K562 (cell line): ENCODE data around the gene TMEM255A. TPM values are rescaled to one million over a fixed set of nuclear protein-coding genes. Genes with fewer than 3 reads are reported as not detected.

ENCODE experiments used
- AFF4 ChIP-seq: sonication (generic); formaldehyde crosslinking; IDR thresholded peaks from 2 replicates; pipeline ENCODE4 v1.8.0; 2023; ENCODE audit warnings: mild to moderate bottlenecking, missing genetic modification reagents
- CBFA2T2 ChIP-seq: fragments of 450-650 bp; conservative IDR thresholded peaks from 2 replicates; pipeline ENCODE4 v1.6.1; 2017; ENCODE audit warnings: mild to moderate bottlenecking
- CREB3L1 ChIP-seq: fragments of 450-650 bp; IDR thresholded peaks from 2 replicates; pipeline ENCODE4 v1.6.1; 2014; ENCODE audit warnings: low read depth, mild to moderate bottlenecking, moderate library complexity, borderline replicate concordance
- CREM ChIP-seq: IDR thresholded peaks from 2 replicates; pipeline ENCODE4 v1.6.1; 2014; ENCODE audit warnings: antibody characterized with exemption, low read depth
- FOS ChIP-seq: IDR thresholded peaks from 3 replicates; pipeline ENCODE4 v1.6.1; 2011; ENCODE audit not compliant: insufficient read length; ENCODE audit errors: extremely low read depth
- FOXM1 ChIP-seq, 2 experiments: fragments of 450-650 bp in 1 of 2; sonication (generic) in 1 of 2; formaldehyde crosslinking in 1 of 2; IDR thresholded peaks; 2 replicates each; pipeline versions ENCODE4 v1.6.1 to v1.9.0; 2017 to 2022; ENCODE audit warnings: low read depth in 2 of 2, mild to moderate bottlenecking in 2 of 2, missing genetic modification reagents in 1 of 2, moderate library complexity in 1 of 2
- HDAC1 ChIP-seq, 2 experiments: fragments of 450-650 bp; IDR thresholded peaks; 2 replicates each; pipeline ENCODE4 v1.6.1; 2016 to 2017; ENCODE audit warnings: inconsistent platforms in 1 of 2, mild to moderate bottlenecking in 1 of 2, moderate library complexity in 1 of 2
- JUN ChIP-seq, 2 experiments: sonication (generic) in 1 of 2; formaldehyde crosslinking in 1 of 2; IDR thresholded peaks; 2 replicates each; pipeline versions ENCODE4 v1.6.1 to v1.8.0; 2012 to 2022; ENCODE audit warnings: borderline replicate concordance in 2 of 2, mild to moderate bottlenecking in 2 of 2, improper control_type of control experiment in 1 of 2, low read depth in 1 of 2, low read length in 1 of 2, missing genetic modification reagents in 1 of 2
- JUND ChIP-seq, 2 experiments: IDR thresholded peaks; 2 replicates in 1 of 2; 3 replicates in 1 of 2; pipeline ENCODE4 v1.6.1; 2011; ENCODE audit warnings: borderline replicate concordance in 2 of 2, low read depth in 2 of 2, low read length in 2 of 2, improper control_type of control experiment in 1 of 2, missing biosample characterization in 1 of 2, missing genetic modification characterization in 1 of 2, missing genetic modification reagents in 1 of 2
- KLF16 ChIP-seq: IDR thresholded peaks from 2 replicates; pipeline ENCODE4 v1.6.1; 2016; ENCODE audit warnings: antibody characterized with exemption
- KLF6 ChIP-seq: fragments of 250-450 bp; sonication (Bioruptor Pico); IDR thresholded peaks from 2 replicates; pipeline ENCODE4 v1.4.0; 2020; ENCODE audit warnings: mild to moderate bottlenecking, moderate library complexity, borderline replicate concordance
- LEF1 ChIP-seq: fragments of 450-650 bp; IDR thresholded peaks from 2 replicates; pipeline ENCODE4 v1.6.1; 2016; ENCODE audit warnings: mild to moderate bottlenecking
- MAFG ChIP-seq: fragments of 450-650 bp; conservative IDR thresholded peaks from 2 replicates; pipeline ENCODE4 v1.6.1; 2016; ENCODE audit warnings: missing genetic modification characterization, missing compliant biosample characterization
- MBD2 ChIP-seq: sonication (generic); IDR thresholded peaks from 2 replicates; pipeline ENCODE4 v1.6.1; 2016; ENCODE audit warnings: low read depth, borderline replicate concordance
- PML ChIP-seq: IDR thresholded peaks from 2 replicates; pipeline ENCODE4 v1.6.1; 2012; ENCODE audit warnings: low read length, inconsistent platforms
- SMARCE1 ChIP-seq: fragments of 450-650 bp; IDR thresholded peaks from 2 replicates; pipeline ENCODE4 v1.7.1; 2016; ENCODE audit warnings: mild to moderate bottlenecking
- SPI1 ChIP-seq: IDR thresholded peaks from 2 replicates; pipeline ENCODE4 v1.6.1; 2011; ENCODE audit warnings: low read depth, low read length, control low read depth, borderline replicate concordance
- TCF3 ChIP-seq: sonication (generic); formaldehyde crosslinking; IDR thresholded peaks from 2 replicates; pipeline ENCODE4 v1.4.0; 2020; ENCODE audit warnings: mild to moderate bottlenecking, missing genetic modification reagents
- TEAD1 ChIP-seq, 2 experiments: fragments of 450-650 bp in 1 of 2; sonication (generic) in 1 of 2; formaldehyde crosslinking; IDR thresholded peaks; 2 replicates each; pipeline versions ENCODE4 v1.4.0 to v1.8.0; 2020 to 2022; ENCODE audit warnings: mild to moderate bottlenecking in 2 of 2, missing genetic modification reagents in 1 of 2
- YY1 ChIP-seq, 3 experiments: IDR thresholded peaks; 2 replicates each; pipeline ENCODE4 v1.6.1; 2011; ENCODE audit warnings: low read length in 2 of 3, mild to moderate bottlenecking in 2 of 3, moderate library complexity in 2 of 3, borderline replicate concordance in 1 of 3, control low read depth in 1 of 3, low read depth in 1 of 3; ENCODE audit not compliant: insufficient read depth in 3 of 3, insufficient replicate concordance in 2 of 3, control insufficient read depth in 1 of 3, insufficient read length in 1 of 3; ENCODE audit errors: extremely low read depth in 1 of 3
- ZNF584 ChIP-seq: fragments of 200-800 bp; sonication (Bioruptor generic); IDR thresholded peaks from 2 replicates; pipeline ENCODE4 v1.6.1; 2016; ENCODE audit warnings: low read depth, mild to moderate bottlenecking, missing genetic modification characterization, missing compliant biosample characterization
- polyA plus RNA-seq, 8 experiments: library from polyadenylated mRNA; depleted of rRNA in 4 of 8; stranded (reverse) in 5 of 8; unstranded in 3 of 8; fragments of >200 nt; fragmentation: Nextera tagmentation in 2 of 8; fragmentation: Illumina TruSeq in 1 of 8; extraction: Ambion mirVana in 2 of 8; extraction: Trizol in 1 of 8; gene quantifications; 2 replicates each; pipeline versions ENCODE4 v1.2.1 to v1.2.3, GENCODE V29; 2011 to 2014; ENCODE audit warnings: inconsistent platforms in 1 of 8, missing spikeins in 1 of 8
- total RNA-seq, 7 experiments: library from RNA; depleted of rRNA in 6 of 7; stranded (reverse); fragments of >200 nt in 6 of 7; fragmentation: Illumina TruSeq in 2 of 7; extraction: Trizol in 2 of 7; gene quantifications; 2 replicates each; pipeline versions ENCODE4 v1.2.1 to v1.2.3, GENCODE V29; 2011 to 2021; ENCODE audit warnings: low replicate concordance in 1 of 7

Gene TMEM255A
- total and polyA plus RNA-seq, 9 of the 15 experiments (the other 6 are each of a cell fraction or from before 2014, with no cell fraction given) = 0.01 TPM; not detected in 8

- TF ChIP-seq AFF4 (CRISPR knock-in tag) = no peak
- TF ChIP-seq FOXM1 (IDR thresholded peaks at IDR 0.05; ENCODE audit: low read depth) = peak; percentile 99
- peak; percentile 72; the same call in 1 of the 2 replicates for TF ChIP-seq FOXM1 (CRISPR knock-in tag; IDR thresholded peaks at IDR 0.05; ENCODE audit: low read depth)
- peak in 1 of 2 experiments; percentile 68; a peak in 2 of 4 replicates for TF ChIP-seq TEAD1 (CRISPR knock-in tag; IDR thresholded peaks at IDR 0.05)
- TF ChIP-seq LEF1 = no peak; the same call in 1 of the 2 replicates
- TF ChIP-seq FOS = no peak
- TF ChIP-seq SMARCE1 = peak; percentile 95
- TF ChIP-seq CREM = peak; percentile 68
- TF ChIP-seq HDAC1 (IDR thresholded peaks at IDR 0.05) = peak in 1 of 2 experiments; percentile 38; a peak in 1 of 4 replicates
- TF ChIP-seq YY1 (IDR thresholded peaks at IDR 0.05; ENCODE audit: borderline replicate concordance in 1 of 3, control insufficient read depth in 1 of 3, extremely low read depth in 1 of 3, insufficient read depth in 3 of 3, insufficient read length in 1 of 3, insufficient replicate concordance in 2 of 3, low read depth in 1 of 3, low read length in 2 of 3) = no peak
- peak; percentile 94 for TF ChIP-seq CBFA2T2
- TF ChIP-seq JUND (IDR thresholded peaks at IDR 0.05; ENCODE audit: borderline replicate concordance, low read depth, low read length) = peak; percentile 62; the same call in 1 of the 2 replicates
- TF ChIP-seq JUND (tag; IDR thresholded peaks at IDR 0.05; ENCODE audit: borderline replicate concordance, low read depth, low read length) = peak; percentile 6; the same call in 1 of the 3 replicates
- TF ChIP-seq ZNF584 (CRISPR knock-in tag) = peak; percentile 85
- no peak for TF ChIP-seq CREB3L1
- peak; percentile 54; the same call in 1 of the 2 replicates for TF ChIP-seq SPI1
- 0 out of 2 replicates have a peak, but pooled peaks have one; percentile 5 for TF ChIP-seq MAFG (tag)
- peak; percentile 93 for TF ChIP-seq TCF3 (CRISPR knock-in tag)
- 0 out of 2 replicates have a peak, but pooled peaks have one; percentile 8 for TF ChIP-seq KLF6 (CRISPR knock-in tag)
- TF ChIP-seq KLF16 = peak; percentile 97
- 0 out of 2 replicates have a peak, but pooled peaks have one; percentile 11 for TF ChIP-seq JUN (IDR thresholded peaks at IDR 0.05; ENCODE audit: borderline replicate concordance, low read depth, low read length)
- TF ChIP-seq JUN (CRISPR knock-in tag; IDR thresholded peaks at IDR 0.05; ENCODE audit: borderline replicate concordance) = no peak
- TF ChIP-seq PML = peak; percentile 97
- peak; percentile 60; the same call in 1 of the 2 replicates for TF ChIP-seq MBD2
Measured at GRCh38 chrX:120334603-120335002, 23.3 kb upstream of the TMEM255A start (continued).
